ENCODE data around the gene FNDC3B. TPM values are rescaled to one million over a fixed set of nuclear protein-coding genes. Genes with fewer than 3 reads are reported as not detected.

The FNDC3B gene
- total RNA-seq, 1 donor from 2014 or later: 79.2 TPM

DNA sequence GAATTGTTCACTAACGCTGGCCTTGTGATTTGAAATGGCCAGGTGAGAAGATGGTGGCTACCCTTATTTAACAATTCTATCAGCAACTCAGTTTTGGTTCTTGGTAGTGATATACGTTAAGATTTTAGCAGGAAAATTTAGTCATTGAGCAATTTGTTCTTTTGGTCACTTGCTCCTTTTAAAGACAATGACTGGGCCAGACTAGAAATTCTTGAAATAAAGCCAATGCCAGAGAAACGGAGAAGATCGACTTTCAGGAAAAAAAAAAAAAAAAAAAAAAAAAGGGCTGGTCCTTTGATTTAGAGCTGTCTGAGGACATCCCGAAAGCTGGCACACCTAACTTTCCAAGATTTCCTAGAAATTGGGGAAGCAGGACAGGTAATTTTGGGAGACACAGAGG is 178.5 kb downstream of the FNDC3B start:
- TF ChIP-seq, protein P1, sequence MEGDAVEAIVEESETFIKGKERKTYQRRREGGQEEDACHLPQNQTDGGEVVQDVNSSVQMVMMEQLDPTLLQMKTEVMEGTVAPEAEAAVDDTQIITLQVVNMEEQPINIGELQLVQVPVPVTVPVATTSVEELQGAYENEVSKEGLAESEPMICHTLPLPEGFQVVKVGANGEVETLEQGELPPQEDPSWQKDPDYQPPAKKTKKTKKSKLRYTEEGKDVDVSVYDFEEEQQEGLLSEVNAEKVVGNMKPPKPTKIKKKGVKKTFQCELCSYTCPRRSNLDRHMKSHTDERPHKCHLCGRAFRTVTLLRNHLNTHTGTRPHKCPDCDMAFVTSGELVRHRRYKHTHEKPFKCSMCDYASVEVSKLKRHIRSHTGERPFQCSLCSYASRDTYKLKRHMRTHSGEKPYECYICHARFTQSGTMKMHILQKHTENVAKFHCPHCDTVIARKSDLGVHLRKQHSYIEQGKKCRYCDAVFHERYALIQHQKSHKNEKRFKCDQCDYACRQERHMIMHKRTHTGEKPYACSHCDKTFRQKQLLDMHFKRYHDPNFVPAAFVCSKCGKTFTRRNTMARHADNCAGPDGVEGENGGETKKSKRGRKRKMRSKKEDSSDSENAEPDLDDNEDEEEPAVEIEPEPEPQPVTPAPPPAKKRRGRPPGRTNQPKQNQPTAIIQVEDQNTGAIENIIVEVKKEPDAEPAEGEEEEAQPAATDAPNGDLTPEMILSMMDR (conservative IDR thresholded peaks at IDR 0.05): no peak
- no peak overlapping the region for H3K27ac Mint-ChIP-seq
- no peaks in the 10 kb centered on the region for H3K9me3 Mint-ChIP-seq
- no peaks in the 10 kb centered on the region for H3K27me3 Mint-ChIP-seq
- peaks cover 45% of the 10 kb centered on the region for H3K4me1 Mint-ChIP-seq (ENCODE audit: unreplicated experiment)
- peaks cover 4% of the 10 kb centered on the region for H3K36me3 Mint-ChIP-seq
- no peak overlapping the region for H3K4me3 Mint-ChIP-seq
- DNase-seq (ENCODE audit: extremely low spot score, unreplicated experiment): no peak

DNA sequence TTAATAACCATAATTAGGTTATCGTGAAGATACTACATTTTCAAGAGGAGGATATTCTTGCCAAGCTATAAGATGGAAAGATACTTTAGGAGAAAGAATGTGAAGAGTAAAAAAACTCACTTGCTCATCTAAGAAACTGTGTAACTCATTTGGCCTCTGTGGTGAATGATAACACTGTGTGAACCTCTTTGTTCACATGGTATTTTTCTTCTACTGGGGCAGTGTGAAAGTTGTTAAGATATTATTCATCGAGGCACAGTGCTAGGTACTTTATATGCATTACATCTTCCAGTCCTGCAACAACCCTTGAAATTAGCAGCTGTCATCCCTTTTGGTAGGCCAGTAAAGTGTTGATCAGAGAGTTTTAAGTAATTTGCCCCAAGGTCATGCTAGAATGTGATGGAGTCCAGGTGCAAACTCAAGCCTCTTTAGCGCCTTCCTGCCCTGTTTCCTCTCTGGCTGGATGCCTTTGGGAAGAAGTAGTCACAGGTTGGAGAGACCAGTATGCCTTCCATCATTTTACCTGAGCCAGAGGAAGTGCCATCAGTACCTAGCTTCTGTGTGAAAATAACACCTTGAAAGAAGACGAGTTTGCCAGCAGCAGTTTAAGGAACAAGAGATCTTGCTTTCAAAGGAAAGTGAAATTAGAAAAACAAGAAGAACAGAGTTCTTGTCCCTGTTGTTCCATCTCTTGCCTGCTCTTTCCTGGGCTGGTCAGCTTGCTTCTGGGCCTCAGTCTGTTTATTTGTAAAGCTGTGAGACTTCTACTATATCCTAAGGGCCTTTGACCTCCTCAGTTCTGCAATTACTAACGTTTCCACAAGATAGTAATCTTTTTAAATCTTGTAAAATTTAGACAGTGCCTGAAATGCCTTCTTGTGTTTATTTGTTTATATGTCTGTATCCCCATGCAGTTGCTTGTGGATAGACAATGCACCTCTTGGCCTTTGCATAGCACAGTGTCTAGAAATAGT is 179.3 kb downstream of the FNDC3B start:
- Mint-ChIP-seq H3K27ac (no peak overlapping the region), H3K27me3 (no peaks in the 10 kb centered on the region), H3K4me1 (ENCODE audit: unreplicated experiment) (peaks cover 44% of the 10 kb centered on the region), H3K4me3 (no peak overlapping the region), H3K36me3 (peaks cover 4% of the 10 kb centered on the region), H3K9me3 (no peaks in the 10 kb centered on the region)
- no peak for DNase-seq (ENCODE audit: extremely low spot score, unreplicated experiment)
- TF ChIP-seq, protein P1 (conservative IDR thresholded peaks at IDR 0.05): no peak

DNA sequence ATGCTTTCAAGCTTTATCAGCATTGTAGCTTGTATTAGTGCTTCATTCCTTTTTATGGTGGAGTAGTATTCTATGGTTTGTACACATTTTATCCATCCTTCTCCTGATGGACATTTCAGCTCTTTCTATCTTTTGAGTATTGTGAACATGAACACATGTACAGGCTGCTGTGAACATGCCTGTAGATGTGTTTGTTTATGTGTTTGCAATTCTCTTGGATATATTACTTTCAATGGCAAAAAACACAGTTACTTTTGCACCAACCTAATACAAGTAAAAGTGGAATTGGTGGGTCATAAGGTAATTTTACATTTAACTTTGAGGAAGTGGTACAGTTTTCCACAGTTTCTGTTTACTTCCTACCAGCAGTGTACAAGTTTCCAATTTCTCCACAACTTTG is 180.4 kb downstream of the FNDC3B start:
- Mint-ChIP-seq H3K9me3 (no peaks in the 10 kb centered on the region), H3K27ac (no peak overlapping the region), H3K27me3 (no peaks in the 10 kb centered on the region), H3K4me1 (ENCODE audit: unreplicated experiment) (peaks cover 41% of the 10 kb centered on the region), H3K4me3 (no peak overlapping the region), H3K36me3 (peaks cover 4% of the 10 kb centered on the region)
- no peak for DNase-seq (ENCODE audit: extremely low spot score, unreplicated experiment)
- TF ChIP-seq, protein P1 (conservative IDR thresholded peaks at IDR 0.05): no peak

DNA sequence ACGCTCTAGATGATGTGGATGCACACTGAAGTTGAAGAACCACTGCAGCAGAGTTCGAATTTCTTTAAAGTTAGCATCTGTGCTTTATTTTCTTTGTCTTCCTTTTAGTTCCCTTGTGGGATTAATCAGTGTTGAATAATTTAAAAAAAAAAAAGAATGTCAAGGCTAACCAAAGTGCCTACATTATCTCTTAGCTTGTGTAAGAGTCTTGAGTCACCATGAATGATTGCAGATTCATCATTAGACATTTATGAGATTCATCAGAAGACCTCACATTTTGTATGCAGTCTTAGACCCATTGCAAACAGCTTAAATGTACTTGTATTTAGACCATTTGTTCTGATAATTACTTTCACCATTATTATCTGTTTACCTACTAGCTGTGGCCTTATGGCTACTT is 182.2 kb downstream of the FNDC3B start:
- H3K27me3 Mint-ChIP-seq: no peaks in the 10 kb centered on the region
- peaks cover 4% of the 10 kb centered on the region for H3K36me3 Mint-ChIP-seq
- no peak overlapping the region for H3K27ac Mint-ChIP-seq

DNA sequence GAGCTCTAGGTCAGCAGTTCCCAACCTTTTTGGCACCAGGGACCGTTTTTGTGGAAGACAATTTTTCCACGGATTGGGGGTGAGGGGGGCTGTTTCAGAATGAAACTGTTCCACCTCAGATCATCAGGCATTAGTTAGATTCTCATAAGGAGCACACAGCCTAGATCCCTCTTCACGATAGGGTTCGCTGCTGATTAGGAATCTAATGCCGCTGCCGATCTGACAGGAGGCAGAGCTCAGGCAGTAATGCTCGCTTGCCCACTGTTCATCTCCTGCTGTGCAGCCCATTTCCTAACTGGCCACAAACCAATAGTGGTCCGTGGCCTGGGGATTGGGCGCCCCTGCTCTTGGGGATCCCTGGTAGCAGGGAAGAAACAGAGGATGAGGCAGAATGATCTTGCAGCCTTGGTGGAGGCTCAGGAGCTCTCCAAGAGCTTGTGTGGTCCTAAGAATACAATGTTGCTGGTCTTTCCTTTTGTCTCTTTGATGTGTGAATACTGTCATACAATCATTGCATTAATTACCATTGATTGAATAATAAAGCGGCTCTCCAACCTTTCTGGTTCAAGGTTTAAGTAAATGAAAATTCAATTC is 183.2 kb downstream of the FNDC3B start:
- H3K4me3 Mint-ChIP-seq: no peak overlapping the region
- no peak for DNase-seq (ENCODE audit: extremely low spot score, unreplicated experiment)

More for the DNA sequence above, 182.2 kb downstream of the FNDC3B start:
- no peak for DNase-seq (ENCODE audit: extremely low spot score, unreplicated experiment)
- H3K4me1 Mint-ChIP-seq (ENCODE audit: unreplicated experiment): peaks cover 37% of the 10 kb centered on the region
- no peaks in the 10 kb centered on the region for H3K9me3 Mint-ChIP-seq
- TF ChIP-seq, protein P1 (conservative IDR thresholded peaks at IDR 0.05): no peak
- H3K4me3 Mint-ChIP-seq: no peak overlapping the region

More for the DNA sequence above, 183.2 kb downstream of the FNDC3B start:
- Mint-ChIP-seq H3K27ac (no peak overlapping the region), H3K36me3 (peaks cover 5% of the 10 kb centered on the region), H3K27me3 (no peaks in the 10 kb centered on the region), H3K9me3 (no peaks in the 10 kb centered on the region), H3K4me1 (ENCODE audit: unreplicated experiment) (peaks cover 39% of the 10 kb centered on the region)
- TF ChIP-seq, protein P1 (conservative IDR thresholded peaks at IDR 0.05): no peak

All from type B pancreatic cell (in vitro differentiated cells).